K562 (cell line): ENCODE measurements around the gene NEK1. TPM values are rescaled to one million over a fixed set of nuclear protein-coding genes. Genes with fewer than 3 reads are reported as not detected.

ENCODE experiments used
- CBFB ChIP-seq: sonication (generic); formaldehyde crosslinking; IDR thresholded peaks from 2 replicates; pipeline ENCODE4 v1.4.0; 2020; ENCODE audit warnings: mild to moderate bottlenecking, missing genetic modification reagents
- COPS2 ChIP-seq: fragments of 450-650 bp; conservative IDR thresholded peaks from 2 replicates; pipeline ENCODE4 v1.6.1; 2016; ENCODE audit warnings: mild to moderate bottlenecking, moderate library complexity
- CSDE1 ChIP-seq, 2 experiments: fragments of 450-650 bp; IDR thresholded peaks; 2 replicates each; pipeline ENCODE4 v1.6.1; 2016; ENCODE audit warnings: mild to moderate bottlenecking in 1 of 2
- DACH1 ChIP-seq: fragments of 450-650 bp; IDR thresholded peaks from 2 replicates; pipeline ENCODE4 v1.6.1; 2018; ENCODE audit not compliant: partially characterized antibody
- KAT8 ChIP-seq: fragments of 450-650 bp; IDR thresholded peaks from 2 replicates; pipeline ENCODE4 v1.6.1; 2016; ENCODE audit warnings: low read depth, mild to moderate bottlenecking
- KDM2B ChIP-seq: fragments of 250-450 bp; sonication (Bioruptor Pico); IDR thresholded peaks from 2 replicates; pipeline ENCODE4 v1.8.0; 2021; ENCODE audit warnings: mild to moderate bottlenecking, moderate library complexity
- MCM2 ChIP-seq: fragments of 450-650 bp; IDR thresholded peaks from 2 replicates; pipeline ENCODE4 v1.6.1; 2017; ENCODE audit warnings: low read depth, mild to moderate bottlenecking
- MCM3 ChIP-seq: fragments of 450-650 bp; IDR thresholded peaks from 2 replicates; pipeline ENCODE4 v1.6.1; 2016
- MECOM ChIP-seq: fragments of 250-450 bp; sonication (Bioruptor Pico); IDR thresholded peaks from 2 replicates; pipeline ENCODE4 v1.8.0; 2022; ENCODE audit warnings: inconsistent platforms
- MYC ChIP-seq, 2 experiments: fragments of 250-450 bp in 1 of 2; sonication (Bioruptor Pico) in 1 of 2; IDR thresholded peaks; 2 replicates each; pipeline versions ENCODE4 v1.5.1 to v1.6.1; 2012 to 2021; ENCODE audit warnings: low read depth in 2 of 2, borderline replicate concordance in 1 of 2, improper control_type of control experiment in 1 of 2, low read length in 1 of 2, mild to moderate bottlenecking in 1 of 2, moderate library complexity in 1 of 2
- NFIC ChIP-seq: fragments of 450-650 bp; IDR thresholded peaks from 2 replicates; pipeline ENCODE4 v1.6.1; 2017; ENCODE audit warnings: mild to moderate bottlenecking, inconsistent platforms
- NR2C2 ChIP-seq, 2 experiments: fragments of 200-800 bp in 1 of 2; sonication (Bioruptor generic) in 1 of 2; sonication (generic) in 1 of 2; formaldehyde crosslinking in 1 of 2; IDR thresholded peaks; 2 replicates each; pipeline versions ENCODE4 v1.6.1 to v1.8.0; 2016 to 2022; ENCODE audit warnings: mild to moderate bottlenecking in 1 of 2, missing compliant biosample characterization in 1 of 2, missing genetic modification characterization in 1 of 2, missing genetic modification reagents in 1 of 2
- PHTF2 ChIP-seq: fragments of 250-450 bp; sonication (Bioruptor Pico); IDR thresholded peaks from 2 replicates; pipeline ENCODE4 v1.5.0; 2021; ENCODE audit warnings: mild to moderate bottlenecking
- PRMT5 ChIP-seq: sonication (generic); formaldehyde crosslinking; IDR thresholded peaks from 2 replicates; pipeline ENCODE4 v1.5.0; 2020; ENCODE audit warnings: missing genetic modification reagents
- RBM22 ChIP-seq: fragments of 200-400 bp; formaldehyde crosslinking; IDR thresholded peaks from 2 replicates; pipeline ENCODE4 v1.6.1; 2018; ENCODE audit warnings: low read length, low read depth; ENCODE audit not compliant: poor library complexity, severe bottlenecking
- RNF219 ChIP-seq: fragments of 250-450 bp; sonication (Bioruptor Pico); IDR thresholded peaks from 2 replicates; pipeline ENCODE4 v1.5.0; 2022; ENCODE audit warnings: mild to moderate bottlenecking
- SAFB ChIP-seq: fragments of 200-400 bp; formaldehyde crosslinking; IDR thresholded peaks from 2 replicates; pipeline ENCODE4 v1.6.1; 2017; ENCODE audit warnings: low read depth, low read length, borderline replicate concordance
- SAFB2 ChIP-seq: fragments of 200-400 bp; formaldehyde crosslinking; IDR thresholded peaks from 2 replicates; pipeline ENCODE4 v1.6.1; 2018; ENCODE audit warnings: borderline replicate concordance, low read length, low read depth, moderate library complexity; ENCODE audit not compliant: severe bottlenecking
- SMAD4 ChIP-seq: fragments of 250-450 bp; sonication (Bioruptor Pico); conservative IDR thresholded peaks from 2 replicates; pipeline ENCODE4 v1.8.0; 2021; ENCODE audit warnings: inconsistent platforms, mild to moderate bottlenecking, moderate library complexity
- SUPT5H ChIP-seq: fragments of 450-650 bp; IDR thresholded peaks from 2 replicates; pipeline ENCODE4 v1.6.1; 2016
- TCF7L2 ChIP-seq: fragments of 150-350 bp; IDR thresholded peaks from 2 replicates; pipeline ENCODE4 v1.6.1; 2016; ENCODE audit warnings: low read depth, mild to moderate bottlenecking, low read length, moderate library complexity
- ZNF316 ChIP-seq: fragments of 450-650 bp; IDR thresholded peaks from 2 replicates; pipeline ENCODE4 v1.6.1; 2016
- ZNF583 ChIP-seq: fragments of 250-450 bp; sonication (Bioruptor Pico); IDR thresholded peaks from 2 replicates; pipeline ENCODE4 v1.4.0; 2020
- ZNF668 ChIP-seq: fragments of 250-450 bp; sonication (Bioruptor Pico); IDR thresholded peaks from 2 replicates; pipeline ENCODE4 v1.8.0; 2022; ENCODE audit warnings: mild to moderate bottlenecking, inconsistent platforms
- polyA plus RNA-seq, 8 experiments: library from polyadenylated mRNA; depleted of rRNA in 4 of 8; stranded (reverse) in 5 of 8; unstranded in 3 of 8; fragments of >200 nt; fragmentation: Nextera tagmentation in 2 of 8; fragmentation: Illumina TruSeq in 1 of 8; extraction: Ambion mirVana in 2 of 8; extraction: Trizol in 1 of 8; gene quantifications; 2 replicates each; pipeline versions ENCODE4 v1.2.1 to v1.2.3, GENCODE V29; 2011 to 2014; ENCODE audit warnings: inconsistent platforms in 1 of 8, missing spikeins in 1 of 8
- total RNA-seq, 7 experiments: library from RNA; depleted of rRNA in 6 of 7; stranded (reverse); fragments of >200 nt in 6 of 7; fragmentation: Illumina TruSeq in 2 of 7; extraction: Trizol in 2 of 7; gene quantifications; 2 replicates each; pipeline versions ENCODE4 v1.2.1 to v1.2.3, GENCODE V29; 2011 to 2021; ENCODE audit warnings: low replicate concordance in 1 of 7
- TF ChIP-seq, protein P1 (sequence below): fragments of 450-650 bp; IDR thresholded peaks from 2 replicates; pipeline ENCODE4 v1.6.1; 2018; ENCODE audit warnings: mild to moderate bottlenecking, low read depth; ENCODE audit not compliant: partially characterized antibody
- TF ChIP-seq, protein P2 (sequence below): fragments of 450-650 bp; formaldehyde crosslinking; IDR thresholded peaks from 2 replicates; pipeline ENCODE4 v1.4.0; 2022; ENCODE audit warnings: mild to moderate bottlenecking, moderate library complexity

NEK1 gene
- total and polyA plus RNA-seq, 9 of the 15 experiments (the other 6 are each of a cell fraction or from before 2014, with no cell fraction given): 6.2 to 15.7 (median 10.3) TPM

DNA sequence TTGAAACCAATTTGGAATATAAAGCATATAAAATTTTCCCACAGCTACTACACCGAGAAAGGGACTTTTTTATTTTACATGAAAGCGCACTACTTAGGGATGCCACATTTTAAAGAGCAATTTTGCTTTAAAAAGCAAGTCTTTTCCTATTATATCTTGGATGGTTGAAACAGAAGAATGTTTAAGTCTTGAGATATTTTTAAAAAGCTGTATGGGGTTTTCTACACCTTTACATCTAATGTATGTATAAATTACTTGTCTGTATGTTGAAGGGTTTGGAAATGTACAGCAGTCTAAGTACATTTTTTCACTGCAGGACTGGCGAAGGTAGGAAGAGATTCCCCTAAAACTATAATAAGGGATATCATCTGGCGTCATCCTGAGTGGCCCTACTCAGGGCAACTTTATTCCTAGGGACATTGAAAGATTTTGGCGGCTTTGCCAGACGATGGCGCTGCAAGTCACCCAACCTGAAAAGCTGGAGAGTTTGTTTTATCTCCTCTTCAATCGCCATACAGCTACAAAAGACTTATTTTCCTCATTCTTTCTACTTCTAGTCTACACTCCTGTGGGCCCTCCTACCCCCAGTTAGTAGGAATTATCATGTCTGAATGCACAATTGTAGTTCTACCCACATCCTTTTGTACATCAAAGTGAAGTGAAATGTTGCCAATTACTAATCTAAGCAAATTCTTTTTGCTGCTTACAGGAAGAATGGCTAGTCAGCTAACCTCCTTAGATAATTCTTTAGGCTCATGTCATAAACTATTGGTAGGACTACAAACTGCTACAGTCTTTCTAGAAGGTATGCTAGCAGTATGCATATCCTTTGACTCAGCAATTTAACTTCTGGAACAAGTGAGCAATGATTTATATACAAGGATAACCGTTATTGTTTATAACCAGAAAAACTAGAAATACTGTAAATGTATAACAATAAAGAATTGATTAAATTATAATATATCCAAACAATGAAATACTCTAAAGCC lies 782 bp upstream of the NEK1 start (continued):
- TF ChIP-seq RNF219 (CRISPR knock-in tag) (no peak), TCF7L2 (no peak), MCM2 (no peak), MYC (IDR thresholded peaks at IDR 0.05; ENCODE audit: low read depth, low read length) (no peak), MYC (CRISPR knock-in tag; IDR thresholded peaks at IDR 0.05; ENCODE audit: borderline replicate concordance, low read depth) (no peak), MECOM (no peak), RBM22 (no peak), PHTF2 (CRISPR knock-in tag) (no peak), KAT8 (no peak), ZNF583 (CRISPR knock-in tag) (no peak), ZNF316 (peak; percentile 92), SMAD4 (CRISPR knock-in tag) (no peak), PRMT5 (no peak), SAFB (no peak), NFIC (no peak), DACH1 (no peak), CBFB (CRISPR knock-in tag) (no peak), COPS2 (no peak), CSDE1 (IDR thresholded peaks at IDR 0.05) (no peak), KDM2B (no peak), SUPT5H (no peak), MCM3 (no peak), NR2C2 (CRISPR knock-in tag; IDR thresholded peaks at IDR 0.05) (no peak), NR2C2 (tag; IDR thresholded peaks at IDR 0.05) (no peak), ZNF668 (CRISPR knock-in tag) (no peak), SAFB2 (no peak)
- TF ChIP-seq, protein P1, sequence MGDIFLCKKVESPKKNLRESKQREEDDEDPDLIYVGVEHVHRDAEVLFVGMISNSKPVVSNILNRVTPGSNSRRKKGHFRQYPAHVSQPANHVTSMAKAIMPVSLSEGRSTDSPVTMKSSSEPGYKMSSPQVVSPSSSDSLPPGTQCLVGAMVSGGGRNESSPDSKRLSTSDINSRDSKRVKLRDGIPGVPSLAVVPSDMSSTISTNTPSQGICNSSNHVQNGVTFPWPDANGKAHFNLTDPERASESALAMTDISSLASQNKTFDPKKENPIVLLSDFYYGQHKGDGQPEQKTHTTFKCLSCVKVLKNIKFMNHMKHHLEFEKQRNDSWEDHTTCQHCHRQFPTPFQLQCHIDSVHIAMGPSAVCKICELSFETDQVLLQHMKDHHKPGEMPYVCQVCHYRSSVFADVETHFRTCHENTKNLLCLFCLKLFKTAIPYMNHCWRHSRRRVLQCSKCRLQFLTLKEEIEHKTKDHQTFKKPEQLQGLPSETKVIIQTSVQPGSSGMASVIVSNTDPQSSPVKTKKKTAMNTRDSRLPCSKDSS: no peak
- TF ChIP-seq, protein P2, sequence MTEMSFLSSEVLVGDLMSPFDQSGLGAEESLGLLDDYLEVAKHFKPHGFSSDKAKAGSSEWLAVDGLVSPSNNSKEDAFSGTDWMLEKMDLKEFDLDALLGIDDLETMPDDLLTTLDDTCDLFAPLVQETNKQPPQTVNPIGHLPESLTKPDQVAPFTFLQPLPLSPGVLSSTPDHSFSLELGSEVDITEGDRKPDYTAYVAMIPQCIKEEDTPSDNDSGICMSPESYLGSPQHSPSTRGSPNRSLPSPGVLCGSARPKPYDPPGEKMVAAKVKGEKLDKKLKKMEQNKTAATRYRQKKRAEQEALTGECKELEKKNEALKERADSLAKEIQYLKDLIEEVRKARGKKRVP (CRISPR knock-in tag): no peak
